ENCODE measurements around the gene ZNF84. TPM values are rescaled to one million over a fixed set of nuclear protein-coding genes. Genes with fewer than 3 reads are reported as not detected.
A peak's percentile ranks its signal among the peaks of the same experiment; 100 is the strongest.

The ZNF84 gene
- total and polyA plus RNA-seq, 9 of the 15 experiments (the other 6 are each of a cell fraction or from before 2014, with no cell fraction given), result 8.8 to 24.3 (median 12.1) TPM

- TF ChIP-seq LEF1 (IDR thresholded peaks at IDR 0.05) (no peak), HNRNPK (IDR thresholded peaks at IDR 0.05; ENCODE audit: low read depth, low read length, poor library complexity, severe bottlenecking) (no peak), MIER1 (IDR thresholded peaks at IDR 0.05; ENCODE audit: low read depth) (no peak), ZNF589 (CRISPR knock-in tag; IDR thresholded peaks at IDR 0.05; ENCODE audit: low read depth) (peak; percentile 71), ZNF395 (CRISPR knock-in tag; IDR thresholded peaks at IDR 0.05) (peak; percentile 77), POU5F1 (IDR thresholded peaks at IDR 0.05; ENCODE audit: borderline replicate concordance, low read depth, low read length, partially characterized antibody) (peak; percentile 48), FOXA1 (IDR thresholded peaks at IDR 0.05; ENCODE audit: borderline replicate concordance) (no peak), ZNF165 (CRISPR knock-in tag; IDR thresholded peaks at IDR 0.05; ENCODE audit: borderline replicate concordance) (peak; percentile 15; the same call in 1 of the 2 replicates), SAFB (IDR thresholded peaks at IDR 0.05; ENCODE audit: borderline replicate concordance, low read depth, low read length) (peak; percentile 80), CBX1 (IDR thresholded peaks at IDR 0.05; ENCODE audit: low read depth) (peak; percentile 80; the same call in 1 of the 2 replicates), SMAD3 (CRISPR knock-in tag; conservative IDR thresholded peaks at IDR 0.05) (0 out of 2 replicates have a peak, but pooled peaks have one; percentile 29), STAG1 (CRISPR knock-in tag; IDR thresholded peaks at IDR 0.05; ENCODE audit: borderline replicate concordance) (peak; percentile 23; the same call in 1 of the 2 replicates), CXXC5 (CRISPR knock-in tag; IDR thresholded peaks at IDR 0.05) (peak; percentile 97), HDAC8 (tag; IDR thresholded peaks at IDR 0.05) (0 out of 2 replicates have a peak, but pooled peaks have one; percentile 24), PATZ1 (CRISPR knock-in tag; IDR thresholded peaks at IDR 0.05; ENCODE audit: borderline replicate concordance) (no peak), CREM (IDR thresholded peaks at IDR 0.05; ENCODE audit: low read depth) (peak; percentile 78), HMG20B (CRISPR knock-in tag; IDR thresholded peaks at IDR 0.05) (no peak), FOXP1 (CRISPR knock-in tag; IDR thresholded peaks at IDR 0.05) (peak; percentile 94), RBM25 (IDR thresholded peaks at IDR 0.05; ENCODE audit: low read depth, low read length, severe bottlenecking) (peak; percentile 21), ZBTB11 (CRISPR knock-in tag; IDR thresholded peaks at IDR 0.05) (peak in 1 of 3 experiments; percentile 85; a peak in 2 of 6 replicates)
Measured at GRCh38 chr12:133037207-133038005, at the start of gene ZNF84 (continued).

Data from K562 (cell line).